ENCODE measurements around the gene LRGUK.

LRGUK gene

DNA sequence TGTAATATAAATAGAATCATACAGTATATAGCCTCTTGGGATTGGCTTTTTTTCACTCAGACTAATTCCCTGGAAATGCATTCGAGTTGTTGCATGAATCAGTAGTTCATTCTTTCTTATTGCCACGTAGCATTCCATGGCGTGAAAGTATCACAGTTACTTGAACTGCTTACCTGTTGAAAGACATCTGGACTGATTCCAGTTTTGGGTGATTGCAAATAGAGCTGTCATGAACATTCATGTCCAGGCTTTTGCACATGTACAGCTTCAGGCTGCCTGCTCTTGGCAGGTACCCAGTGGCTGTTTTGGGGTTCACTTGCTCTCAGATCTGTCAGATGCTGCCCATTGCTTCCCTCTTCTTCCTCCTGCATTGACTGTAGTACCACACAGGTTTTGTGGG, 54.9 kb downstream of the LRGUK start:
- no peak for DNase-seq (ENCODE audit: low read depth)
- TF ChIP-seq CTCF (conservative IDR thresholded peaks at IDR 0.05; ENCODE audit: low read depth, low read length): no peak
- H3K4me3 ChIP-seq (ENCODE audit: low read depth, low read length): no peak overlapping the region

GRCh38 chr7:134184767-134185166, 57.6 kb downstream of the LRGUK start:
- H3K4me3 ChIP-seq (ENCODE audit: low read depth, low read length): no peak overlapping the region
- DNase-seq (ENCODE audit: low read depth): peak; percentile 18
- TF ChIP-seq CTCF (conservative IDR thresholded peaks at IDR 0.05; ENCODE audit: low read depth, low read length): no peak

DNA sequence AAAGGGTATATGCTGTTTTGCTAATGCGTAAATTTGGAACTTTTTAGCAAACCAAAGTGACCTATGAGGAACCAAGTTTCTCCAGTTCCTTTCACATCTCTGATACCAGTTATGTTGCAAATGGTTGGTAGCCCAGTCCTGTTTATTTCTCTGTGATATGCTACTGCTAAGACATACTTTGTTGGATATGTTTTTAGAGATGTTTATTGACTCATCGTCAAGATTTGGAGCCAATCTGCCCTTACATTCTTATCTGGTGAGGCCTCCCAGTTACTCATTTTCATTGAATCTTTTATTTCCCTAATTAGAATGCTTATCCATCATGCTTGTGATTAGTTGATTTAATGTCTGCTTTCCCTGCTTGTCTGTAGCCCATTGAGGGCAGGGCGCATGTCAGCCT, 58.9 kb downstream of the LRGUK start:
- TF ChIP-seq CTCF (conservative IDR thresholded peaks at IDR 0.05; ENCODE audit: low read depth, low read length): no peak
- peak; percentile 25 for DNase-seq (ENCODE audit: low read depth)
- no peak overlapping the region for H3K4me3 ChIP-seq (ENCODE audit: low read depth, low read length)

DNA sequence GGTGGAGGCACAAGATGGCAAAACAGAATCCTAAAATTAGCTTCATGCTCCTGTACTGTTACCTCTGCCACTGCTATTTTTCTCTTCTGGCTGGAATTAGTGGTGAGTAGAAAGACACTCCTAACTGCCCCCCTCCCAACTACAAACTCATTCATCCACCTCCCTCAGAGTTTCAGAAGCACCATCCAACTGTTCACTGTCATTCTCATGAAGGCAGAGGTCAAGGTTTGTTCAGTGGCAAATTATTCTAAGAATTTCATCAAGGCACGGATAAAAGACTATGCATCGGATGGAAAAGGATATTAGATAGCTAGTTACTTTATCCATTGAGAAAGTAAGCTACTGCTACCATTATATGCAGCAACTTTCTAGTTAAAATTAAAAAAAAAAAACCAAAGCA, 59.7 kb downstream of the LRGUK start:
- peak; percentile 28 for DNase-seq (ENCODE audit: low read depth)
- no peak for TF ChIP-seq CTCF (conservative IDR thresholded peaks at IDR 0.05; ENCODE audit: low read depth, low read length)
- H3K4me3 ChIP-seq (ENCODE audit: low read depth, low read length): no peak overlapping the region

DNA sequence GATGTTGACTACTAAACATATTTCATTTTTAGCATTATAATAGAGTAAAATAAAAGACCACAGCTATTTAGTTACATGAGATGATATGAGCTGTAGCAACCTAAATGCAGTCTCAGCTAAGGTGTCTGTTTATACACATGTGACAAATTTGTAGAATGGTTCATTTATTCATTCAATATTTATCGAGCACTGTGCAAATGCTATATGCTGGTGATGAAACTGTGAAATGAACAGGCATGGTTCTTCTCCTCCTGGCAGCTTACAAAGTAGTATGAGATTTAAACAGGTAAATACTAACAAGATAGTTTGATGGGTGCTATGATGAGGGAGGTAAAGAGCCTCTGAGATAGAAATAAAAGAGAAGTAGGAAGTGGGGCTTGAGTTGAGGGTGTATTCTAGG, 60.8 kb downstream of the LRGUK start:
- H3K4me3 ChIP-seq (ENCODE audit: low read depth, low read length): no peak overlapping the region
- no peak for DNase-seq (ENCODE audit: low read depth)
- TF ChIP-seq CTCF (conservative IDR thresholded peaks at IDR 0.05; ENCODE audit: low read depth, low read length): no peak

- no peak for DNase-seq (ENCODE audit: low read depth)
- no peak overlapping the region for H3K4me3 ChIP-seq (ENCODE audit: low read depth, low read length)
- no peak for TF ChIP-seq CTCF (conservative IDR thresholded peaks at IDR 0.05; ENCODE audit: low read depth, low read length)
Measured at GRCh38 chr7:134188311-134188710, 61.2 kb downstream of the LRGUK start.

GRCh38 chr7:134189559-134189958, 62.4 kb downstream of the LRGUK start:
- no peak for TF ChIP-seq CTCF (conservative IDR thresholded peaks at IDR 0.05; ENCODE audit: low read depth, low read length)
- no peak for DNase-seq (ENCODE audit: low read depth)
- H3K4me3 ChIP-seq (ENCODE audit: low read depth, low read length): no peak overlapping the region
